ENCODE data around the gene NEK7.
"Not testable (repeated sequence)": the region's sequence is repeated elsewhere in the genome, so short reads cannot be mapped to it uniquely, and the experiment has no call there.

The NEK7 gene

GRCh38 chr1:198128533-198128932 lies 28.3 kb upstream of the NEK7 start:
- Histone ChIP-seq H3K27me3 (ENCODE audit: low read depth, low read length) (no peaks in the 10 kb centered on the region), H3K79me2 (ENCODE audit: low read length) (no peaks in the 10 kb centered on the region), H3K9ac (ENCODE audit: low read length) (no peak overlapping the region), H2AFZ (ENCODE audit: low read depth, low read length) (no peak overlapping the region), H3K4me1 (ENCODE audit: low read length) (peaks cover 14% of the 10 kb centered on the region), H3K9me3 (ENCODE audit: insufficient read depth, low read length) (no peaks in the 10 kb centered on the region), H3K36me3 (replicated peaks; ENCODE audit: low read depth, low read length) (no peaks in the 10 kb centered on the region), H3K4me2 (ENCODE audit: low read length) (no peak overlapping the region), H3K4me3 (ENCODE audit: low read length) (no peak overlapping the region), H3K27ac (ENCODE audit: low read length) (no peak overlapping the region), H4K20me1 (ENCODE audit: insufficient read depth, low read length) (no peaks in the 10 kb centered on the region)
- TF ChIP-seq CTCF (IDR thresholded peaks at IDR 0.05; ENCODE audit: low read depth, low read length) (no peak), EZH2phosphoT487 (IDR thresholded peaks at IDR 0.05; ENCODE audit: low read depth) (no peak)

GRCh38 chr1:198130053-198130452 lies 26.7 kb upstream of the NEK7 start:
- H3K9ac ChIP-seq (ENCODE audit: low read length); H3K4me3 ChIP-seq (ENCODE audit: low read length); H3K9me3 ChIP-seq (ENCODE audit: insufficient read depth, low read length); H3K27ac ChIP-seq (ENCODE audit: low read length); H3K4me2 ChIP-seq (ENCODE audit: low read length); H3K79me2 ChIP-seq (ENCODE audit: low read length); H2AFZ ChIP-seq (ENCODE audit: low read depth, low read length); H3K36me3 ChIP-seq (replicated peaks; ENCODE audit: low read depth, low read length); H3K27me3 ChIP-seq (ENCODE audit: low read depth, low read length); H3K4me1 ChIP-seq (ENCODE audit: low read length); H4K20me1 ChIP-seq (ENCODE audit: insufficient read depth, low read length): not testable (repeated sequence)

GRCh38 chr1:198132060-198132781 lies 24.6 kb upstream of the NEK7 start:
- H4K20me1 ChIP-seq (ENCODE audit: insufficient read depth, low read length): no peaks in the 10 kb centered on the region
- H3K4me1 ChIP-seq (ENCODE audit: low read length): peaks cover 8% of the 10 kb centered on the region
- no peak overlapping the region for H2AFZ ChIP-seq (ENCODE audit: low read depth, low read length)
- no peaks in the 10 kb centered on the region for H3K79me2 ChIP-seq (ENCODE audit: low read length)
- H3K4me3 ChIP-seq (ENCODE audit: low read length): no peak overlapping the region
- H3K4me2 ChIP-seq (ENCODE audit: low read length): peak overlapping the region; percentile 34
- no peak overlapping the region for H3K27ac ChIP-seq (ENCODE audit: low read length)
- no peaks in the 10 kb centered on the region for H3K36me3 ChIP-seq (replicated peaks; ENCODE audit: low read depth, low read length)
- no peak overlapping the region for H3K9ac ChIP-seq (ENCODE audit: low read length)
- no peaks in the 10 kb centered on the region for H3K9me3 ChIP-seq (ENCODE audit: insufficient read depth, low read length)
- H3K27me3 ChIP-seq (ENCODE audit: low read depth, low read length): no peaks in the 10 kb centered on the region
- TF ChIP-seq CTCF (IDR thresholded peaks at IDR 0.05; ENCODE audit: low read depth, low read length): no peak
- no peak for TF ChIP-seq EZH2phosphoT487 (IDR thresholded peaks at IDR 0.05; ENCODE audit: low read depth)

- Histone ChIP-seq H3K27me3 (ENCODE audit: low read depth, low read length) (no peaks in the 10 kb centered on the region), H3K36me3 (replicated peaks; ENCODE audit: low read depth, low read length) (no peaks in the 10 kb centered on the region), H3K4me1 (ENCODE audit: low read length) (peaks cover 8% of the 10 kb centered on the region), H3K79me2 (ENCODE audit: low read length) (no peaks in the 10 kb centered on the region), H2AFZ (ENCODE audit: low read depth, low read length) (no peak overlapping the region), H3K4me2 (ENCODE audit: low read length) (no peak overlapping the region), H4K20me1 (ENCODE audit: insufficient read depth, low read length) (no peaks in the 10 kb centered on the region), H3K27ac (ENCODE audit: low read length) (no peak overlapping the region), H3K4me3 (ENCODE audit: low read length) (no peak overlapping the region), H3K9me3 (ENCODE audit: insufficient read depth, low read length) (no peaks in the 10 kb centered on the region), H3K9ac (ENCODE audit: low read length) (no peak overlapping the region)
- no peak for TF ChIP-seq EZH2phosphoT487 (IDR thresholded peaks at IDR 0.05; ENCODE audit: low read depth)
- no peak for TF ChIP-seq CTCF (IDR thresholded peaks at IDR 0.05; ENCODE audit: low read depth, low read length)
These were observed 22.5 kb upstream of the NEK7 start for GRCh38 chr1:198134252-198134651.

Data from OCI-LY3 (cell line).